CD14-positive monocyte (primary cell): ENCODE measurements around the gene HES3. TPM values are rescaled to one million over a fixed set of nuclear protein-coding genes. Genes with fewer than 3 reads are reported as not detected.

Experiments
- DNase-seq, 3 donors: peaks; one replicate each; pipeline ENCODE4 v3.0.0-alpha.2; 2011 to 2022
- H2AFZ ChIP-seq: 2 replicates; pipeline ENCODE4 v1.6.0; 2012; ENCODE audit warnings: mild to moderate bottlenecking, low read depth, low read length, inconsistent platforms; ENCODE audit not compliant: insufficient read depth, poor library complexity, severe bottlenecking
- H3K27ac ChIP-seq, 2 donors: 1 replicate in 1 of 2; 2 replicates in 1 of 2; pipeline ENCODE4 v1.5.1; 2012 to 2013; ENCODE audit warnings: low read length in 2 of 2, control low read depth in 1 of 2, inconsistent platforms in 1 of 2, low read depth in 1 of 2, mild to moderate bottlenecking in 1 of 2
- H3K27me3 ChIP-seq, 2 donors: one replicate each; pipeline versions ENCODE4 v1.6.0 to v1.6.1; 2011 to 2013; ENCODE audit warnings: low read length in 2 of 2; ENCODE audit not compliant: control insufficient read depth in 2 of 2, insufficient read depth in 2 of 2
- H3K36me3 ChIP-seq, 2 donors: replicated peaks in 1 of 2; 1 replicate in 1 of 2; 2 replicates in 1 of 2; pipeline versions ENCODE4 v1.5.1 to v1.6.1; 2012 to 2013; ENCODE audit warnings: low read length in 2 of 2, control low read depth in 1 of 2, inconsistent platforms in 1 of 2, mild to moderate bottlenecking in 1 of 2; ENCODE audit not compliant: insufficient read depth in 2 of 2, control insufficient read depth in 1 of 2
- H3K4me1 ChIP-seq, 2 donors: 1 replicate in 1 of 2; 2 replicates in 1 of 2; pipeline versions ENCODE4 v1.5.1 to v1.6.1; 2012 to 2013; ENCODE audit warnings: low read length in 2 of 2, control low read depth in 1 of 2, inconsistent platforms in 1 of 2, mild to moderate bottlenecking in 1 of 2, moderate library complexity in 1 of 2; ENCODE audit not compliant: insufficient read depth in 2 of 2, control insufficient read depth in 1 of 2
- H3K4me2 ChIP-seq: replicated peaks from 2 replicates; pipeline ENCODE3; 2012; ENCODE audit warnings: low read length, moderate library complexity, mild to moderate bottlenecking; ENCODE audit not compliant: poor library complexity, severe bottlenecking; ENCODE audit errors: extremely low read depth
- H3K4me3 ChIP-seq, 3 experiments: fragments of 200-600 bp in 1 of 3; sonication (generic) in 1 of 3; replicated peaks in 1 of 3; 1 replicate in 2 of 3; 2 replicates in 1 of 3; pipeline ENCODE4 v1.5.1; 2011 to 2013; ENCODE audit warnings: low read length in 3 of 3, mild to moderate bottlenecking in 3 of 3, control low read depth in 2 of 3, low read depth in 2 of 3, inconsistent platforms in 1 of 3, moderate library complexity in 1 of 3
- H3K79me2 ChIP-seq: 2 replicates; pipeline ENCODE4 v1.6.0; 2012; ENCODE audit warnings: mild to moderate bottlenecking, control low read depth, inconsistent platforms, low read length, moderate library complexity; ENCODE audit not compliant: insufficient read depth
- H3K9ac ChIP-seq: 2 replicates; pipeline ENCODE4 v1.6.0; 2017; ENCODE audit warnings: low read length, mild to moderate bottlenecking; ENCODE audit not compliant: insufficient read depth, poor library complexity, severe bottlenecking
- H3K9me3 ChIP-seq, 2 donors: replicated peaks in 1 of 2; 1 replicate in 1 of 2; 2 replicates in 1 of 2; pipeline versions ENCODE4 v1.5.1 to v1.6.1; 2012 to 2013; ENCODE audit warnings: low read length in 2 of 2, control low read depth in 1 of 2; ENCODE audit not compliant: control insufficient read depth in 1 of 2, insufficient read depth in 1 of 2
- H4K20me1 ChIP-seq: 2 replicates; pipeline ENCODE4 v1.6.0; 2012; ENCODE audit warnings: mild to moderate bottlenecking, low read length, control low read depth, moderate library complexity; ENCODE audit not compliant: insufficient read depth
- H3K27ac Mint-ChIP-seq, 7 donors: one replicate each; pipeline ENCODE4 v1.8.0; 2020; ENCODE audit warnings: mild to moderate bottlenecking in 7 of 7, mixed read lengths in 7 of 7, moderate library complexity in 6 of 7, inconsistent platforms in 2 of 7
- H3K27me3 Mint-ChIP-seq, 3 donors: one replicate each; pipeline ENCODE4 v1.8.0; 2021 to 2022; ENCODE audit warnings: low read depth in 3 of 3, mild to moderate bottlenecking in 3 of 3, mixed read lengths in 3 of 3, moderate library complexity in 3 of 3, inconsistent platforms in 1 of 3
- H3K36me3 Mint-ChIP-seq, 2 donors: one replicate each; pipeline ENCODE4 v1.8.0; 2020; ENCODE audit warnings: mixed read lengths in 2 of 2, inconsistent platforms in 1 of 2, mild to moderate bottlenecking in 1 of 2
- H3K4me1 Mint-ChIP-seq: one replicate; pipeline ENCODE4 v1.8.0; 2020; ENCODE audit warnings: mild to moderate bottlenecking, mixed read lengths
- H3K4me3 Mint-ChIP-seq, 2 donors: one replicate each; pipeline ENCODE4 v1.8.0; 2020; ENCODE audit warnings: mild to moderate bottlenecking in 2 of 2, mixed read lengths in 2 of 2, moderate library complexity in 1 of 2
- H3K9me3 Mint-ChIP-seq, 7 donors: one replicate each; pipeline ENCODE4 v1.8.0; 2020 to 2022; ENCODE audit warnings: mixed read lengths in 7 of 7, mild to moderate bottlenecking in 6 of 7, moderate library complexity in 6 of 7, inconsistent platforms in 2 of 7
- CTCF ChIP-seq: fragments of 200-600 bp; IDR thresholded peaks from one replicate; pipeline ENCODE4 v1.8.0; 2022; ENCODE audit warnings: antibody characterized with exemption, mild to moderate bottlenecking
- WGBS: methylation state at CpG from one replicate; pipeline ENCODE4 v1.1.5; 2013; ENCODE audit warnings: missing lambda C conversion rate; ENCODE audit not compliant: insufficient coverage; 5-methylcytosine and 5-hydroxymethylcytosine counted together
- intact Hi-C, 2 donors: fragments of 100-400 bp; cut with micrococcal nuclease; formaldehyde crosslinking; loops; one replicate each; pipeline versions ENCODE4 v1.15.0 to v1.15.1; 2023
- polyA plus RNA-seq, 3 donors: library from polyadenylated mRNA; depleted of rRNA in 1 of 3; unstranded in 2 of 3; stranded (reverse) in 1 of 3; fragments of 300-500 nt in 2 of 3; fragments of >200 nt in 1 of 3; fragmentation: Illumina TruSeq in 2 of 3; gene quantifications; 1 replicate in 2 of 3; 2 replicates in 1 of 3; pipeline ENCODE4 v1.2.3, GENCODE V29; 2012 to 2021

Gene HES3
- polyA plus RNA-seq, 3 donors = not detected

DNA sequence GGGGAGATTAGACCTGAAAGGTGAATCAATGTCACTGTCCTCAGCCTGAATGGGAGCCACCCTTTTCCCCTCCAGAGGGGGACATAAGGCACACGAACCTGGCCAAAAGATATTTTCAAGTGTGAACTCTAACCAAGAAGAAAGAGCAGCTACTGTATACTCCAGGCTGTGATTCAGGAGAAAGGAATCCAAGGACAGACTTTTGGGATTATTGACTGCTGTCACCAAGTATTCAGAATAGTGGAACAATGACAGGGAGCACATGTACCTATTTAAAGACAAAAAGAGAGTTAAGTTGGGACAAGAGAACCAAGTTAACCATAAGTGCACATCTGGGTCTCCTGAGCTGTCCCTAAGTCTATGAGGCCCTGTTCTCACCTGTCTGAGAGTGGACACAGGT, 10.6 kb upstream of the HES3 start:
- no peak overlapping the region for H3K4me2 ChIP-seq
- H3K9me3 Mint-ChIP-seq = peaks cover 0 to 4% (median 0%) of the 10 kb centered on the region in 7 donors
- no peaks in the 10 kb centered on the region for H4K20me1 ChIP-seq
- intact Hi-C loops = no loop called here
- 80% methylated on average over 1 of the region's 1 CpG for WGBS
- H3K4me3 Mint-ChIP-seq = no peak overlapping the region
- TF ChIP-seq CTCF = no peak
- H3K79me2 ChIP-seq = peaks cover 11% of the 10 kb centered on the region
- peaks cover 13% of the 10 kb centered on the region in 2 donors for H3K4me1 ChIP-seq
- no peaks in the 10 kb centered on the region for H3K9me3 ChIP-seq
- no peak overlapping the region for H3K27ac ChIP-seq
- H3K36me3 ChIP-seq = peaks cover 31 to 52% of the 10 kb centered on the region in 2 donors
- H2AFZ ChIP-seq = no peak overlapping the region
- H3K36me3 Mint-ChIP-seq = peaks cover 27 to 56% of the 10 kb centered on the region in 2 donors
- no peak overlapping the region for H3K9ac ChIP-seq
- H3K27ac Mint-ChIP-seq = no peak overlapping the region
- H3K4me1 Mint-ChIP-seq = peaks cover 12% of the 10 kb centered on the region
- peaks cover 0 to 1% of the 10 kb centered on the region in 2 donors for H3K27me3 ChIP-seq
- H3K4me3 ChIP-seq = no peak overlapping the region
- DNase-seq = no peak
- H3K27me3 Mint-ChIP-seq = peaks cover 8 to 13% (median 10%) of the 10 kb centered on the region in 3 donors

- peaks cover 11% of the 10 kb centered on the region for H3K79me2 ChIP-seq
- H3K4me3 Mint-ChIP-seq = peak overlapping the region; percentile 85 to 92
- peaks cover 24 to 44% of the 10 kb centered on the region in 2 donors for H3K36me3 ChIP-seq
- H4K20me1 ChIP-seq = no peaks in the 10 kb centered on the region
- DNase-seq = no peak
- H3K4me3 ChIP-seq = peak overlapping the region; percentile 57 to 81 (median 64)
- peaks cover 13% of the 10 kb centered on the region in 2 donors for H3K4me1 ChIP-seq
- H3K4me1 Mint-ChIP-seq = peaks cover 12% of the 10 kb centered on the region
- 87% methylated on average over 13 of the region's 20 CpGs for WGBS
- peaks cover 26 to 44% of the 10 kb centered on the region in 2 donors for H3K36me3 Mint-ChIP-seq
- peak overlapping the region; percentile 86 for H3K4me2 ChIP-seq
- H3K9me3 Mint-ChIP-seq = peaks cover 0 to 4% (median 0%) of the 10 kb centered on the region in 7 donors
- peaks cover 7 to 13% of the 10 kb centered on the region in 2 donors for H3K27me3 ChIP-seq
- H3K9ac ChIP-seq = peak overlapping the region; percentile 71
- peaks cover 21 to 25% (median 23%) of the 10 kb centered on the region in 3 donors for H3K27me3 Mint-ChIP-seq
- no peak overlapping the region for H3K27ac Mint-ChIP-seq
- TF ChIP-seq CTCF = no peak
- no peaks in the 10 kb centered on the region for H3K9me3 ChIP-seq
- intact Hi-C loops = loop anchor here (2.0 kb wide), 2 partner anchors 34 to 36 kb away; partner anchors contain the start of gene RPL22 (in 1 of the 2)
- H2AFZ ChIP-seq = peak overlapping the region; percentile 75
- H3K27ac ChIP-seq = no peak overlapping the region
Measured at GRCh38 chr1:6234502-6235295, 9.3 kb upstream of the HES3 start.
